Measurements from ENCODE around the gene FBN3.

Gene FBN3

GRCh38 chr19:8148410-8149260 is 757 bp downstream of the FBN3 start:
- no peak for DNase-seq (ENCODE audit: low read depth, low spot score)

- DNase-seq (ENCODE audit: low read depth, low spot score), result no peak
Measured at GRCh38 chr19:8148088-8148409, 1.3 kb downstream of the FBN3 start.

- DNase-seq (ENCODE audit: low read depth, low spot score), result no peak
Measured at GRCh38 chr19:8147582-8147978, 1.8 kb downstream of the FBN3 start.

GRCh38 chr19:8146877-8147581 is 2.4 kb downstream of the FBN3 start:
- DNase-seq (ENCODE audit: low read depth, low spot score), result no peak

GRCh38 chr19:8144273-8144995 is 5.0 kb downstream of the FBN3 start:
- DNase-seq (ENCODE audit: low read depth, low spot score), result no peak

GRCh38 chr19:8143041-8143440 is 6.4 kb downstream of the FBN3 start:
- DNase-seq (ENCODE audit: low read depth, low spot score), result no peak

GRCh38 chr19:8142513-8142900 is 6.9 kb downstream of the FBN3 start:
- no peak for DNase-seq (ENCODE audit: low read depth, low spot score)

- no peak for DNase-seq (ENCODE audit: low read depth, low spot score)
Measured at GRCh38 chr19:8141726-8142512, 7.5 kb downstream of the FBN3 start.

- DNase-seq (ENCODE audit: low read depth, low spot score), result no peak
Measured at GRCh38 chr19:8138201-8138600, 11.2 kb downstream of the FBN3 start.

GRCh38 chr19:8137425-8137824 is 12.0 kb downstream of the FBN3 start:
- no peak for DNase-seq (ENCODE audit: low read depth, low spot score)

GRCh38 chr19:8135946-8136618 is 13.3 kb downstream of the FBN3 start:
- DNase-seq (ENCODE audit: low read depth, low spot score), result no peak

GRCh38 chr19:8132858-8133458 is 16.4 kb downstream of the FBN3 start:
- DNase-seq (ENCODE audit: low read depth, low spot score), result no peak

GRCh38 chr19:8131517-8131916 is 17.9 kb downstream of the FBN3 start:
- no peak for DNase-seq (ENCODE audit: low read depth, low spot score)

- DNase-seq (ENCODE audit: low read depth, low spot score), result no peak
Measured at GRCh38 chr19:8129061-8129618, 20.3 kb downstream of the FBN3 start.

GRCh38 chr19:8128551-8128950 is 20.8 kb downstream of the FBN3 start:
- no peak for DNase-seq (ENCODE audit: low read depth, low spot score)

- DNase-seq (ENCODE audit: low read depth, low spot score), result no peak
Measured at GRCh38 chr19:8127311-8127710, 22.1 kb downstream of the FBN3 start.

GRCh38 chr19:8126511-8126910 is 22.9 kb downstream of the FBN3 start:
- DNase-seq (ENCODE audit: low read depth, low spot score), result no peak

- no peak for DNase-seq (ENCODE audit: low read depth, low spot score)
Measured at GRCh38 chr19:8126008-8126407, 23.4 kb downstream of the FBN3 start.

- DNase-seq (ENCODE audit: low read depth, low spot score), result no peak
Measured at GRCh38 chr19:8123683-8124082, 25.7 kb downstream of the FBN3 start.

GRCh38 chr19:8120636-8121480 is 28.5 kb downstream of the FBN3 start:
- no peak for DNase-seq (ENCODE audit: low read depth, low spot score)

All from activated naive CD8-positive, alpha-beta T cell treated with anti-CD3 and anti-CD28 coated beads, Interleukin-2, amount 50 U/mL, for 16 hours (primary cell).